ENCODE measurements around the gene TTC16. TPM values are rescaled to one million over a fixed set of nuclear protein-coding genes. Genes with fewer than 3 reads are reported as not detected.

Gene TTC16
- polyA plus RNA-seq, 1 donor from 2014 or later: 0.11 TPM

- Histone ChIP-seq H4K20me1 (ENCODE audit: insufficient read depth) (no peaks in the 10 kb centered on the region), H3K79me2 (replicated peaks; ENCODE audit: insufficient read depth, low read length) (no peaks in the 10 kb centered on the region), H3K9me3 (ENCODE audit: low read length) (no peaks in the 10 kb centered on the region), H3K27me3 (ENCODE audit: insufficient read depth, low read depth, low read length) (no peaks in the 10 kb centered on the region), H3K9me2 (ENCODE audit: insufficient read depth, low read length) (no peaks in the 10 kb centered on the region), H3K4me3 (ENCODE audit: low read length) (peak overlapping the region; percentile 57), H3K27ac (ENCODE audit: low read length) (no peak overlapping the region), H3K9ac (ENCODE audit: low read length) (no peak overlapping the region), H3K4me2 (ENCODE audit: low read length) (no peak overlapping the region), H3F3A (ENCODE audit: insufficient read depth, low read length, poor library complexity, severe bottlenecking) (no peaks in the 10 kb centered on the region), H3K36me3 (ENCODE audit: insufficient read depth, low read length) (no peaks in the 10 kb centered on the region), H2AFZ (ENCODE audit: low read depth, low read length) (no peak overlapping the region)
- TF ChIP-seq EZH2 (IDR thresholded peaks at IDR 0.05; ENCODE audit: borderline replicate concordance, insufficient read depth, low read length, poor library complexity, severe bottlenecking) (no peak), TAF1 (IDR thresholded peaks at IDR 0.05; ENCODE audit: low read depth) (no peak), EP300 (conservative IDR thresholded peaks at IDR 0.05; ENCODE audit: poor library complexity, severe bottlenecking) (no peak)
- TF ChIP-seq, protein P1, sequence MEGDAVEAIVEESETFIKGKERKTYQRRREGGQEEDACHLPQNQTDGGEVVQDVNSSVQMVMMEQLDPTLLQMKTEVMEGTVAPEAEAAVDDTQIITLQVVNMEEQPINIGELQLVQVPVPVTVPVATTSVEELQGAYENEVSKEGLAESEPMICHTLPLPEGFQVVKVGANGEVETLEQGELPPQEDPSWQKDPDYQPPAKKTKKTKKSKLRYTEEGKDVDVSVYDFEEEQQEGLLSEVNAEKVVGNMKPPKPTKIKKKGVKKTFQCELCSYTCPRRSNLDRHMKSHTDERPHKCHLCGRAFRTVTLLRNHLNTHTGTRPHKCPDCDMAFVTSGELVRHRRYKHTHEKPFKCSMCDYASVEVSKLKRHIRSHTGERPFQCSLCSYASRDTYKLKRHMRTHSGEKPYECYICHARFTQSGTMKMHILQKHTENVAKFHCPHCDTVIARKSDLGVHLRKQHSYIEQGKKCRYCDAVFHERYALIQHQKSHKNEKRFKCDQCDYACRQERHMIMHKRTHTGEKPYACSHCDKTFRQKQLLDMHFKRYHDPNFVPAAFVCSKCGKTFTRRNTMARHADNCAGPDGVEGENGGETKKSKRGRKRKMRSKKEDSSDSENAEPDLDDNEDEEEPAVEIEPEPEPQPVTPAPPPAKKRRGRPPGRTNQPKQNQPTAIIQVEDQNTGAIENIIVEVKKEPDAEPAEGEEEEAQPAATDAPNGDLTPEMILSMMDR (IDR thresholded peaks at IDR 0.05; ENCODE audit: poor library complexity, severe bottlenecking): no peak
Observed at GRCh38 chr9:127698985-127699670, 16.8 kb upstream of the TTC16 start.

DNA sequence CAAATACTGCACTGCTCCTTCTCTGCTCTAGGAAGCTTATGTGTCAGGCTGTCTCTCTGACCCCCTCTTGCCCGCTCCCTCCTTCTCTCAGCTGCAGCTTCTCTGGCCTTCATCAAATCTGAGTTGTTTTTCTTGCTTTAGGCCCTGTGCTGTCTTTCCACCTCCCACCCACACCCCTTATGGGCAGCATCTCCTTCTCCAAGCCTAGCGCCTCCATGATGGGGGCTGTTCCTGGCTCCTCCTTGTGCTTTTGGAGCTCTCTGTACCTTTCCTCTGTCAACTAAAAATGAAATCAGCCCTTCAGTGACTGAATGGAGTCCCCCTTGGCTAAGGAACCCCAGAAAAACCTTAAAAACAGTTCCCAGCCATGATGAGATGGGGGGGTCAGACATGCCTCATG, 15.7 kb upstream of the TTC16 start:
- Histone ChIP-seq H3K27me3 (ENCODE audit: insufficient read depth, low read depth, low read length) (no peaks in the 10 kb centered on the region), H3K36me3 (ENCODE audit: insufficient read depth, low read length) (no peaks in the 10 kb centered on the region), H3K9me2 (ENCODE audit: insufficient read depth, low read length) (no peaks in the 10 kb centered on the region), H3K79me2 (replicated peaks; ENCODE audit: insufficient read depth, low read length) (no peaks in the 10 kb centered on the region), H4K20me1 (ENCODE audit: insufficient read depth) (no peaks in the 10 kb centered on the region), H3K27ac (ENCODE audit: low read length) (no peak overlapping the region), H3K9ac (ENCODE audit: low read length) (no peak overlapping the region), H3K4me2 (ENCODE audit: low read length) (no peak overlapping the region), H3K9me3 (ENCODE audit: low read length) (no peaks in the 10 kb centered on the region), H2AFZ (ENCODE audit: low read depth, low read length) (no peak overlapping the region), H3F3A (ENCODE audit: insufficient read depth, low read length, poor library complexity, severe bottlenecking) (no peaks in the 10 kb centered on the region), H3K4me3 (ENCODE audit: low read length) (no peak overlapping the region)
- TF ChIP-seq POLR2AphosphoS5 (IDR thresholded peaks at IDR 0.05) (no peak), EP300 (conservative IDR thresholded peaks at IDR 0.05; ENCODE audit: poor library complexity, severe bottlenecking) (no peak), TAF1 (IDR thresholded peaks at IDR 0.05; ENCODE audit: low read depth) (no peak), MXI1 (conservative IDR thresholded peaks at IDR 0.05; ENCODE audit: poor library complexity, severe bottlenecking) (no peak), RAD21 (conservative IDR thresholded peaks at IDR 0.05) (no peak), SMC3 (conservative IDR thresholded peaks at IDR 0.05; ENCODE audit: poor library complexity) (no peak), EZH2 (IDR thresholded peaks at IDR 0.05; ENCODE audit: borderline replicate concordance, insufficient read depth, low read length, poor library complexity, severe bottlenecking) (no peak), REST (IDR thresholded peaks at IDR 0.05; ENCODE audit: borderline replicate concordance) (no peak)
- TF ChIP-seq, protein P1 (IDR thresholded peaks at IDR 0.05; ENCODE audit: poor library complexity, severe bottlenecking): no peak

Measured in neural cell (in vitro differentiated cells).